SK-N-SH treated with all-trans-retinoic acid at 6 μM for 48 hours (cell line): Measurements from ENCODE around the gene CYP2B6.
"Not testable (repeated sequence)": the region's sequence is repeated elsewhere in the genome, so short reads cannot be mapped to it uniquely, and the experiment has no call there.

Experiments
- ATAC-seq: fragments of 200-7000 bp; cut with Tn5 transposase; 3 replicates; pipeline ENCODE4 v1.9.1; 2020; ENCODE audit warnings: mild to moderate bottlenecking, moderate library complexity
- ARNTL ChIP-seq: fragments of 450-650 bp; formaldehyde crosslinking; IDR thresholded peaks from 2 replicates; pipeline ENCODE4 v1.5.0; 2020; ENCODE audit warnings: low read depth, mild to moderate bottlenecking, moderate library complexity, borderline replicate concordance
- BACH2 ChIP-seq: fragments of 250-450 bp; sonication (Bioruptor Pico); IDR thresholded peaks from 2 replicates; pipeline ENCODE4 v1.9.0; 2021; ENCODE audit warnings: mild to moderate bottlenecking, borderline replicate concordance
- CSDC2 ChIP-seq: fragments of 250-450 bp; sonication (Bioruptor Pico); IDR thresholded peaks from 2 replicates; pipeline ENCODE4 v1.5.0; 2020; ENCODE audit warnings: mild to moderate bottlenecking, moderate library complexity
- ESRRG ChIP-seq: fragments of 250-450 bp; sonication (Bioruptor Pico); IDR thresholded peaks from 2 replicates; pipeline ENCODE4 v1.6.1; 2021; ENCODE audit warnings: mild to moderate bottlenecking
- ISL1 ChIP-seq: fragments of 250-450 bp; sonication (Bioruptor Pico); IDR thresholded peaks from 2 replicates; pipeline ENCODE4 v2.1.2; 2022; ENCODE audit warnings: mild to moderate bottlenecking, moderate library complexity
- OSR1 ChIP-seq: fragments of 250-450 bp; sonication (Bioruptor Pico); IDR thresholded peaks from 2 replicates; pipeline ENCODE4 v1.8.0; 2022; ENCODE audit warnings: moderate library complexity, mild to moderate bottlenecking, inconsistent platforms
- PATZ1 ChIP-seq: fragments of 250-450 bp; sonication (Bioruptor Pico); IDR thresholded peaks from 2 replicates; pipeline ENCODE4 v1.8.0; 2020; ENCODE audit warnings: mild to moderate bottlenecking, moderate library complexity, borderline replicate concordance
- POU6F1 ChIP-seq: fragments of 250-450 bp; sonication (Bioruptor Pico); IDR thresholded peaks from 2 replicates; pipeline ENCODE4 v1.8.0; 2021; ENCODE audit warnings: low read depth, mild to moderate bottlenecking, moderate library complexity, borderline replicate concordance
- PPARA ChIP-seq: fragments of 250-450 bp; sonication (Bioruptor Pico); IDR thresholded peaks from 2 replicates; pipeline ENCODE4 v1.5.0; 2020; ENCODE audit warnings: mild to moderate bottlenecking, borderline replicate concordance
- RARB ChIP-seq: fragments of 250-450 bp; sonication (Bioruptor Pico); IDR thresholded peaks from 2 replicates; pipeline ENCODE4 v1.8.0; 2021; ENCODE audit warnings: mild to moderate bottlenecking, moderate library complexity
- SNAI2 ChIP-seq: fragments of 250-450 bp; sonication (Bioruptor Pico); IDR thresholded peaks from 2 replicates; pipeline ENCODE4 v1.5.0; 2020; ENCODE audit warnings: mild to moderate bottlenecking, moderate library complexity
- TCF4 ChIP-seq: fragments of 250-450 bp; sonication (Bioruptor Pico); IDR thresholded peaks from 2 replicates; pipeline ENCODE4 v1.8.0; 2021; ENCODE audit warnings: mild to moderate bottlenecking, moderate library complexity, borderline replicate concordance
- TOX ChIP-seq: fragments of 250-450 bp; sonication (Bioruptor Pico); IDR thresholded peaks from 2 replicates; pipeline ENCODE4 v1.8.0; 2021; ENCODE audit warnings: mild to moderate bottlenecking, moderate library complexity, borderline replicate concordance
- TSHZ2 ChIP-seq: fragments of 250-450 bp; sonication (Bioruptor Pico); IDR thresholded peaks from 2 replicates; pipeline ENCODE4 v1.5.0; 2020; ENCODE audit warnings: mild to moderate bottlenecking, moderate library complexity
- ZC3H10 ChIP-seq: fragments of 250-450 bp; sonication (Bioruptor Pico); IDR thresholded peaks from 2 replicates; pipeline ENCODE4 v1.5.1; 2021; ENCODE audit warnings: mild to moderate bottlenecking, moderate library complexity
- ZFP3 ChIP-seq: fragments of 250-450 bp; sonication (Bioruptor Pico); IDR thresholded peaks from 2 replicates; pipeline ENCODE4 v1.5.0; 2020; ENCODE audit warnings: mild to moderate bottlenecking, moderate library complexity
- ZFP30 ChIP-seq: fragments of 450-650 bp; formaldehyde crosslinking; IDR thresholded peaks from 2 replicates; pipeline ENCODE4 v1.5.0; 2022; ENCODE audit warnings: mild to moderate bottlenecking, moderate library complexity
- ZNF565 ChIP-seq: fragments of 450-650 bp; formaldehyde crosslinking; conservative IDR thresholded peaks from 2 replicates; pipeline ENCODE4 v1.5.0; 2020; ENCODE audit warnings: low read depth, mild to moderate bottlenecking, moderate library complexity
- ZNF70 ChIP-seq: fragments of 450-650 bp; formaldehyde crosslinking; IDR thresholded peaks from 2 replicates; pipeline ENCODE4 v1.5.0; 2020; ENCODE audit warnings: mild to moderate bottlenecking, moderate library complexity

CYP2B6 gene

GRCh38 chr19:41031916-41032315 lies 40.8 kb downstream of the CYP2B6 start:
- ATAC-seq: no peak
- TF ChIP-seq ZC3H10 (CRISPR knock-in tag) (no peak), TCF4 (CRISPR knock-in tag) (no peak), OSR1 (CRISPR knock-in tag) (no peak), ZNF70 (no peak), POU6F1 (CRISPR knock-in tag) (no peak), ZFP3 (CRISPR knock-in tag) (no peak), PATZ1 (CRISPR knock-in tag) (no peak), ISL1 (no peak), TOX (CRISPR knock-in tag) (no peak), ESRRG (no peak), RARB (CRISPR knock-in tag) (no peak), BACH2 (CRISPR knock-in tag) (no peak), ARNTL (CRISPR knock-in tag) (no peak)

- ATAC-seq: not testable (repeated sequence)
These were observed 42.2 kb downstream of the CYP2B6 start for GRCh38 chr19:41033324-41033723.

GRCh38 chr19:41039806-41040205 lies 48.7 kb downstream of the CYP2B6 start:
- no peak for ATAC-seq
- TF ChIP-seq ESRRG: no peak
- TF ChIP-seq OSR1 (CRISPR knock-in tag): no peak
- TF ChIP-seq POU6F1 (CRISPR knock-in tag): no peak
- TF ChIP-seq CSDC2 (CRISPR knock-in tag): no peak
- no peak for TF ChIP-seq BACH2 (CRISPR knock-in tag)
- TF ChIP-seq ZNF565: no peak
- TF ChIP-seq ZFP30 (CRISPR knock-in tag): no peak
- no peak for TF ChIP-seq ISL1
- no peak for TF ChIP-seq TCF4 (CRISPR knock-in tag)
- no peak for TF ChIP-seq TOX (CRISPR knock-in tag)
- no peak for TF ChIP-seq PPARA (CRISPR knock-in tag)
- no peak for TF ChIP-seq SNAI2 (CRISPR knock-in tag)
- TF ChIP-seq ARNTL (CRISPR knock-in tag): no peak

- ATAC-seq: not testable (repeated sequence)
These were observed 54.0 kb downstream of the CYP2B6 start for GRCh38 chr19:41045095-41045494.

GRCh38 chr19:41050426-41050825 lies 59.3 kb downstream of the CYP2B6 start:
- TF ChIP-seq OSR1 (CRISPR knock-in tag) (no peak), TOX (CRISPR knock-in tag) (no peak), ARNTL (CRISPR knock-in tag) (no peak), TSHZ2 (no peak), TCF4 (CRISPR knock-in tag) (no peak), ZFP3 (CRISPR knock-in tag) (no peak)
- TF ChIP-seq, all 23 proteins: peak for 0

GRCh38 chr19:41052162-41052561 lies 61.1 kb downstream of the CYP2B6 start:
- ATAC-seq: not testable (repeated sequence)

More at GRCh38 chr19:41050426-41050825, 59.3 kb downstream of the CYP2B6 start:
- ATAC-seq: no peak

GRCh38 chr19:41053331-41053730 lies 62.2 kb downstream of the CYP2B6 start:
- not testable (repeated sequence) for ATAC-seq
